ENCODE measurements around the gene CCDC141. TPM values are rescaled to one million over a fixed set of nuclear protein-coding genes. Genes with fewer than 3 reads are reported as not detected.

Gene CCDC141, protein sequence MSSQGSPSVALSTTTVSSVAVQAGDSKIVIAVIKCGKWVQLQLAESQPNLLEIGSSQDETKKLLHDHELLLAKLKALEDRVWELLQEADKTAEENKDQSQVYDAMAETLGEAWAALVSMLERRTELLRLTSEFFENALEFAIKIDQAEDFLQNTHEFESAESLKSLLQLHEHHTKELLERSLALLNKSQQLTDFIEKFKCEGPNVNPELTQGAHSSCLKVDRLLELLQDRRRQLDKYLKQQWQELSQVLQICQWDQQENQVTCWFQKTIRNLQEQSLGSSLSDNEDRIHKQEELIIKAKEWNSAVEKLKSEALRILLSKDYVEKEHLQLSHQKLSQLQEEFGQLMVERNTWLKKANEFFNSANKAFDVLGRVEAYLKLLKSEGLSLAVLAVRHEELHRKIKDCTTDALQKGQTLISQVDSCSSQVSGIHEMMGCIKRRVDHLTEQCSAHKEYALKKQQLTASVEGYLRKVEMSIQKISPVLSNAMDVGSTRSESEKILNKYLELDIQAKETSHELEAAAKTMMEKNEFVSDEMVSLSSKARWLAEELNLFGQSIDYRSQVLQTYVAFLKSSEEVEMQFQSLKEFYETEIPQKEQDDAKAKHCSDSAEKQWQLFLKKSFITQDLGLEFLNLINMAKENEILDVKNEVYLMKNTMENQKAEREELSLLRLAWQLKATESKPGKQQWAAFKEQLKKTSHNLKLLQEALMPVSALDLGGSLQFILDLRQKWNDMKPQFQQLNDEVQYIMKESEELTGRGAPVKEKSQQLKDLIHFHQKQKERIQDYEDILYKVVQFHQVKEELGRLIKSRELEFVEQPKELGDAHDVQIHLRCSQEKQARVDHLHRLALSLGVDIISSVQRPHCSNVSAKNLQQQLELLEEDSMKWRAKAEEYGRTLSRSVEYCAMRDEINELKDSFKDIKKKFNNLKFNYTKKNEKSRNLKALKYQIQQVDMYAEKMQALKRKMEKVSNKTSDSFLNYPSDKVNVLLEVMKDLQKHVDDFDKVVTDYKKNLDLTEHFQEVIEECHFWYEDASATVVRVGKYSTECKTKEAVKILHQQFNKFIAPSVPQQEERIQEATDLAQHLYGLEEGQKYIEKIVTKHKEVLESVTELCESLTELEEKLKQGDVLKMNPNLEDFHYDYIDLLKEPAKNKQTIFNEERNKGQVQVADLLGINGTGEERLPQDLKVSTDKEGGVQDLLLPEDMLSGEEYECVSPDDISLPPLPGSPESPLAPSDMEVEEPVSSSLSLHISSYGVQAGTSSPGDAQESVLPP (N-terminal part only)
- total RNA-seq = not detected in 2 replicates

DNA sequence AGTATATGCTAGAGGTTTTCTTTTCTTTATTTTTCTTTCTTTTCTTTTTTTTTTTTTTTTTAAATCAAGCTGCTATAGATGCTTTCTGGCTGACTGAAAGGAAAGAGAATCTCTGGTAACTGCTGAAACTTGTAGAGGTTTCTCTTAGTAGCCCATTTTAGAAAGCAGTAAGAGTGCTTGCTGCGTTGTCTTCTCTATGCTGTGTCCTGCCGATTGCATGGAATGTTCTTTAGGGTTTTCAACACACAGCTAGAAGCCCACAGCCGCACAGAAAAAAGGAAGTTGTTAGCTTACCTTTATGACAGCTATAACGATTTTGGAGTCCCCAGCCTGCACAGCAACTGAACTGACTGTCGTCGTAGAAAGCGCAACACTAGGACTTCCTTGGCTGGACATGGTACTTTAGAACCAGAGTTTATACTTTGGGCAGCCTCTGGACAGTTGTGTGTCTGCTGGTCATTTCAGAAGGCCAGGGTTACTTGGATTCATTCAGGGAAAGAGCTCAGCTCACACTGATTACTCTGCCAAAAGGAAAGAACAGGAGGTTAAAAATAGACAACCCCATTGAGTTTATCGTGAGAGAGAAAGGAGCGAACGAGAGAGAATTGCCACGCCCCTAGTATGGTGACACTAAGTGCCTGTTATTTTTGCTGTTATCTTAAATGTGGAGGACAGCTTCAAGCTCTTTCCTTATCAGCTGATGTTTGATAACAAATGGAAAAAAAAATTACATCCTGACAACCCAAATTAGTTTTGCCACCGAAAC is at the start of gene CCDC141:
TSS of gene CCDC141 (minus strand) at position 592 of the 766 bp plus-strand sequence. CDS start at position 396, 196 bp downstream.
- no peak for DNase-seq (ENCODE audit: insufficient read length, low spot score, missing footprints)
- Histone ChIP-seq H2AFZ (ENCODE audit: low read length) (peak within 1 kb of the TSS; percentile 47), H3K4me3 (ENCODE audit: insufficient read depth, low read length) (no peak within 1 kb of the TSS), H3K27me3 (ENCODE audit: insufficient read depth, low read length) (no peaks in the 10 kb centered on the region), H4K20me1 (ENCODE audit: insufficient read depth, low read length) (no peaks in the 10 kb centered on the region), H3K4me1 (ENCODE audit: insufficient read depth, low read length) (no peaks in the 10 kb centered on the region), H3K4me2 (ENCODE audit: insufficient read depth, low read length) (peak within 1 kb of the TSS; percentile 9), H3K36me3 (ENCODE audit: insufficient read depth, low read length) (no peaks in the 10 kb centered on the region), H3K9me3 (ENCODE audit: low read depth, low read length) (no peaks in the 10 kb centered on the region), H3K27ac (ENCODE audit: low read depth, low read length) (no peak within 1 kb of the TSS), H3K79me2 (ENCODE audit: insufficient read depth, low read length) (no peaks in the 10 kb centered on the region)
- TF ChIP-seq CTCF (IDR thresholded peaks at IDR 0.05; ENCODE audit: extremely low read depth, low read depth, low read length) = no peak

DNA sequence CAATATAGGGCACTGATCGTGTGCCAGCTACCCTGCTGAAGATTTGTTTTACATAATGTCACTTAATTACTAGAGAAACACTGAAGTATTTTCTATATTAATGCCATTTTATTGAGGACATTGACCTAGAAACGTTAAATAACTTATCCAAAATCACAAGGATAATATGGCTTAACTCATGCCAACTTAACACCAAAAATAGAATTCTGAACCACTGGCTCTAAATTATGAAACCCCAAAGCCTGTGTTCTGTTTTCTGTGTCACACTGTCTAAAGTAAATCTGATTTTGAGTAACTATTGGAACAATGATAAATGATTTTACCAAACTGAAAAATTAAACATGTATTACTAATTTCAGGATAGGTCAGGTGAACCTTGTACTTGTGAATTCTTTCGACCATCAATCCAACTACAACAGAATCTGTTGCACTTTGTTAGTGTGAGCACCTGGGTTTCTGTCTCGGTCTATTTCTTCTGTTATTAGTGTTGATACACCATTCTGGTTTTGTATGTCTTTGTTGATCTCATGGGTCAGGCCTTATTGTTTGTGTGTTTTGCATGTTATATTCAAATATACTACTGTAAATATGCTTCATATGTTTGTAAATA is 48.2 kb upstream of the CCDC141 start:
- H3K4me2 ChIP-seq (ENCODE audit: insufficient read depth, low read length) = no peak overlapping the region
- H3K9me3 ChIP-seq (ENCODE audit: low read depth, low read length) = no peaks in the 10 kb centered on the region
- no peaks in the 10 kb centered on the region for H3K4me1 ChIP-seq (ENCODE audit: insufficient read depth, low read length)
- no peaks in the 10 kb centered on the region for H3K36me3 ChIP-seq (ENCODE audit: insufficient read depth, low read length)
- H4K20me1 ChIP-seq (ENCODE audit: insufficient read depth, low read length) = no peaks in the 10 kb centered on the region
- H3K4me3 ChIP-seq (ENCODE audit: insufficient read depth, low read length) = no peak overlapping the region
- no peaks in the 10 kb centered on the region for H3K27me3 ChIP-seq (ENCODE audit: insufficient read depth, low read length)
- H3K79me2 ChIP-seq (ENCODE audit: insufficient read depth, low read length) = no peaks in the 10 kb centered on the region
- TF ChIP-seq CTCF (IDR thresholded peaks at IDR 0.05; ENCODE audit: extremely low read depth, low read depth, low read length) = no peak
- no peak overlapping the region for H3K27ac ChIP-seq (ENCODE audit: low read depth, low read length)
- DNase-seq (ENCODE audit: insufficient read length, low spot score, missing footprints) = no peak
- H2AFZ ChIP-seq (ENCODE audit: low read length) = no peak overlapping the region

DNA sequence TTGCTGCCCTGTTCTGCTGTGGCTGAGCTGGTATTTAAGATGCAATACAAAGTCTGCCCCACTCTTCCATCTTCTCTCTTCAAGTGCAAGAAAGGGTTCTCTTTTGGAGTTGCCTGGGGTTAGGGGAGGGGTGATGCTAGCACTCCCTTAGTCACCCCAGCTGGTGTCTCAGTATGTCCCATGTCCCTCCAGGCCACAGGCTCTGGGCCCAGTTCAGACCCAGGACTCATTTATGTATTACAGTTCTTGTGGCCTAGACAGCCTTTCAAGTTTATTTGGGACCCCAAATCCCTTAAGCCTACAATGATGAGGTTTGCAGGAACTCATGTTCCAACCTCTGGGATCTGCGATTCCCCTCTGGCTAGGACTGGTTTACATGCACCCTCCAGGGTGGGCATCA is 47.2 kb upstream of the CCDC141 start:
- Histone ChIP-seq H3K9me3 (ENCODE audit: low read depth, low read length) (no peaks in the 10 kb centered on the region), H3K36me3 (ENCODE audit: insufficient read depth, low read length) (no peaks in the 10 kb centered on the region), H3K4me2 (ENCODE audit: insufficient read depth, low read length) (no peak overlapping the region), H3K4me1 (ENCODE audit: insufficient read depth, low read length) (no peaks in the 10 kb centered on the region), H3K79me2 (ENCODE audit: insufficient read depth, low read length) (no peaks in the 10 kb centered on the region), H4K20me1 (ENCODE audit: insufficient read depth, low read length) (no peaks in the 10 kb centered on the region), H3K27me3 (ENCODE audit: insufficient read depth, low read length) (no peaks in the 10 kb centered on the region), H3K4me3 (ENCODE audit: insufficient read depth, low read length) (no peak overlapping the region), H2AFZ (ENCODE audit: low read length) (no peak overlapping the region), H3K27ac (ENCODE audit: low read depth, low read length) (no peak overlapping the region)
- no peak for TF ChIP-seq CTCF (IDR thresholded peaks at IDR 0.05; ENCODE audit: extremely low read depth, low read depth, low read length)
- no peak for DNase-seq (ENCODE audit: insufficient read length, low spot score, missing footprints)
